B cell (primary cell): ENCODE measurements around the gene PDSS1. TPM values are rescaled to one million over a fixed set of nuclear protein-coding genes. Genes with fewer than 3 reads are reported as not detected.

Experiments
- ATAC-seq: fragments of 200-7000 bp; cut with Tn5 transposase; one replicate; pipeline ENCODE4 v1.10.0; 2021; ENCODE audit warnings: low read depth, mild to moderate bottlenecking, moderate number of reproducible peaks, moderate library complexity
- CTCF ChIA-PET: fragments of 350-600 bp; sonication (Branson Sonifier 250); formaldehyde crosslinking; loops from one replicate; lab custom pipeline; 2021; ENCODE audit warnings: antibody characterized with exemption, inconsistent platforms; lab: Charles Lee
- POLR2A ChIA-PET: fragments of 350-600 bp; sonication (Branson Sonifier 250); formaldehyde crosslinking; loops from one replicate; lab custom pipeline; 2021; ENCODE audit warnings: antibody characterized with exemption; lab: Charles Lee
- DNase-seq: peaks from one replicate; pipeline ENCODE4 v3.0.0; 2013
- H2AFZ ChIP-seq: 2 replicates; pipeline ENCODE4 v1.6.1; 2012; ENCODE audit warnings: mild to moderate bottlenecking, low read depth, low read length; ENCODE audit not compliant: insufficient read depth, poor library complexity, severe bottlenecking
- H3K27ac ChIP-seq, 2 donors: 1 replicate in 1 of 2; 2 replicates in 1 of 2; pipeline ENCODE4 v1.5.1; 2012 to 2013; ENCODE audit warnings: low read length in 2 of 2, mild to moderate bottlenecking in 2 of 2, moderate library complexity in 1 of 2
- H3K27me3 ChIP-seq, 4 experiments: fragments of 200-600 bp in 1 of 4; sonication (generic) in 1 of 4; replicated peaks in 1 of 4; 1 replicate in 2 of 4; 2 replicates in 2 of 4; pipeline versions ENCODE4 v1.6.1 to v1.7.0; 2013 to 2016; ENCODE audit warnings: low read length in 3 of 4, mild to moderate bottlenecking in 2 of 4, mixed read lengths in 1 of 4, moderate library complexity in 1 of 4; ENCODE audit not compliant: insufficient read depth in 4 of 4, control insufficient read depth in 3 of 4; ENCODE audit errors: control extremely low read depth in 1 of 4
- H3K36me3 ChIP-seq, 2 experiments: replicated peaks in 1 of 2; 1 replicate in 1 of 2; 2 replicates in 1 of 2; pipeline versions ENCODE4 v1.6.1 to v1.7.1; 2013; ENCODE audit warnings: low read length in 1 of 2; ENCODE audit not compliant: insufficient read depth in 2 of 2, control insufficient read depth in 1 of 2; ENCODE audit errors: control extremely low read depth in 1 of 2, extremely low read depth in 1 of 2
- H3K4me1 ChIP-seq, 2 donors: fragments of 200-600 bp in 1 of 2; sonication (generic) in 1 of 2; 1 replicate in 1 of 2; 2 replicates in 1 of 2; pipeline versions ENCODE4 v1.5.1 to v1.6.1; 2013 to 2017; ENCODE audit warnings: low read length in 2 of 2; ENCODE audit not compliant: control insufficient read depth in 2 of 2, insufficient read depth in 2 of 2
- H3K4me2 ChIP-seq: replicated peaks from 2 replicates; pipeline ENCODE3; 2012; ENCODE audit warnings: mild to moderate bottlenecking, low read depth, low read length; ENCODE audit not compliant: poor library complexity, severe bottlenecking
- H3K4me3 ChIP-seq, 5 experiments: fragments of 200-600 bp in 1 of 5; sonication (generic) in 1 of 5; 1 replicate in 3 of 5; 2 replicates in 2 of 5; pipeline versions ENCODE4 v1.5.1 to v1.7.0; 2011 to 2016; ENCODE audit warnings: low read length in 4 of 5, mild to moderate bottlenecking in 4 of 5, low read depth in 2 of 5, control low read depth in 1 of 5, moderate library complexity in 1 of 5; ENCODE audit not compliant: insufficient read depth in 1 of 5; ENCODE audit errors: control extremely low read depth in 1 of 5, extremely low read depth in 1 of 5
- H3K79me2 ChIP-seq: fragments of 200-600 bp; sonication (generic); one replicate; pipeline ENCODE4 v1.6.0; 2016; ENCODE audit warnings: low read length; ENCODE audit not compliant: control insufficient read depth, insufficient read depth
- H3K9ac ChIP-seq: fragments of 200-600 bp; sonication (generic); 2 replicates; pipeline ENCODE4 v1.6.1; 2017; ENCODE audit warnings: mild to moderate bottlenecking, low read length, moderate library complexity
- H3K9me3 ChIP-seq, 3 donors: one replicate each; pipeline versions ENCODE4 v1.6.1 to v1.7.1; 2013; ENCODE audit warnings: low read length in 2 of 3; ENCODE audit not compliant: control insufficient read depth in 2 of 3, insufficient read depth in 1 of 3; ENCODE audit errors: control extremely low read depth in 1 of 3
- H4K20me1 ChIP-seq: 2 replicates; pipeline ENCODE4 v1.6.0; 2012; ENCODE audit warnings: mild to moderate bottlenecking, low read length; ENCODE audit not compliant: insufficient read depth, control insufficient read depth, poor library complexity, severe bottlenecking
- H3K27ac Mint-ChIP-seq: one replicate; pipeline ENCODE4 v1.8.0; 2021; ENCODE audit warnings: mixed read lengths
- H3K27me3 Mint-ChIP-seq: one replicate; pipeline ENCODE4 v1.8.0; 2021; ENCODE audit warnings: mixed read lengths
- H3K4me1 Mint-ChIP-seq: one replicate; pipeline ENCODE4 v1.8.0; 2021; ENCODE audit warnings: mixed read lengths
- H3K4me3 Mint-ChIP-seq: one replicate; pipeline ENCODE4 v1.8.0; 2021; ENCODE audit warnings: mixed read lengths
- H3K9me3 Mint-ChIP-seq: one replicate; pipeline ENCODE4 v1.8.0; 2022; ENCODE audit warnings: mixed read lengths; ENCODE audit not compliant: insufficient read depth
- CTCF ChIP-seq: fragments of 200-600 bp; IDR thresholded peaks from one replicate; pipeline ENCODE4 v1.8.0; 2022; ENCODE audit warnings: antibody characterized with exemption, mild to moderate bottlenecking
- EZH2 ChIP-seq: IDR thresholded peaks from 2 replicates; pipeline ENCODE4 v1.6.1; 2012; ENCODE audit warnings: borderline replicate concordance, low read depth, mild to moderate bottlenecking, moderate library complexity, low read length; ENCODE audit not compliant: insufficient read depth, poor library complexity, severe bottlenecking
- WGBS: methylation state at CpG from one replicate; pipeline ENCODE4 v1.1.5; 2013; ENCODE audit warnings: missing lambda C conversion rate; ENCODE audit not compliant: insufficient coverage; 5-methylcytosine and 5-hydroxymethylcytosine counted together
- intact Hi-C: fragments of 100-400 bp; cut with micrococcal nuclease; formaldehyde crosslinking; loops from one replicate; pipeline ENCODE4 v1.10.0; 2022
- polyA plus RNA-seq: library from polyadenylated mRNA; depleted of rRNA; stranded (reverse); fragments of >200 nt; gene quantifications from 2 replicates; pipeline ENCODE4 v1.2.3, GENCODE V29; 2012
- total RNA-seq, 2 donors: library from RNA; stranded (reverse); fragments of 120-200 nt in 1 of 2; gene quantifications; 1 replicate in 1 of 2; 2 replicates in 1 of 2; pipeline versions ENCODE4 v1.2.3 to v1.2.4, GENCODE V29; 2013 to 2022

Gene PDSS1
- total and polyA plus RNA-seq, 2 donors (not counting 1 experiment from before 2014, with no cell fraction given): 3.6 to 4.7 TPM

- Histone ChIP-seq H3K4me2 (peak overlapping the region; percentile 87), H3K9me3 (no peaks in the 10 kb centered on the region), H4K20me1 (no peaks in the 10 kb centered on the region), H3K27ac (no peak overlapping the region), H3K79me2 (peaks cover 34% of the 10 kb centered on the region), H3K4me3 (no peak overlapping the region), H3K4me1 (peaks cover 10 to 13% of the 10 kb centered on the region in 2 donors), H3K36me3 (no peaks in the 10 kb centered on the region), H3K9ac (no peak overlapping the region), H2AFZ (no peak overlapping the region), H3K27me3 (no peaks in the 10 kb centered on the region)
- Mint-ChIP-seq H3K4me1 (peaks cover 18% of the 10 kb centered on the region), H3K27me3 (no peaks in the 10 kb centered on the region), H3K4me3 (peak overlapping the region; percentile 54), H3K9me3 (no peaks in the 10 kb centered on the region), H3K27ac (peak overlapping the region; percentile 7)
- no CpG with 5 or more reads among the region's 2 CpGs for WGBS
- intact Hi-C loops: loop anchor here (5.0 kb wide), 1 partner anchor 543 kb away; the partner anchor contains the start of gene ACBD5
- TF ChIP-seq CTCF: no peak
- TF ChIP-seq EZH2: no peak
- ATAC-seq (no peak), DNase-seq (no peak)
- POLR2A ChIA-PET: interaction anchor here (0.6 kb wide), 1 partner anchor 158 kb away, joined by 6 read pairs; no protein-coding TSS in a partner anchor
- CTCF ChIA-PET: interaction anchor here (1.0 kb wide), 1 partner anchor 19 kb away, joined by 3 read pairs; no protein-coding TSS in a partner anchor
These were observed 1.4 kb downstream of the PDSS1 start for GRCh38 chr10:26698909-26699308.

DNA sequence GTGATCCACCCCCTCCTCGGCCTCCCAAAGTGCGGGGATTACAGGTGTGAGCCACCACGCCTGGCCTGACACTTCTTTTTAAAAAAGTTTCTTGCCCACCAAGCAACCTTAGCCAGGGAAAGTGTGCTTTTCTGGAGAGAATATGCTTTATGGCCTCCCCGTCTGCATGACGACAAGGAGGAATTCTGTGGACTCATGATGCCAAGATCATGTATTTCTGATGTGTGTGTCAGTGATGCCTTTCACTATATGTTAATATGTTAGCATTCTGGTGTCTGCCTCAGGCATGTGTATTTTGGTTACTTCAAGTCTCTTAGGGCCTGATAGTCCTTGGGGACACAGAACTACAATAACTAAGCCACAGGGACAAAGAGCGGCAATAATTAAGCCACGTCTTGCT is 2.1 kb downstream of the PDSS1 start:
- no peak overlapping the region for H3K4me2 ChIP-seq
- H3K4me3 ChIP-seq: no peak overlapping the region
- WGBS: 98% methylated on average over 4 of the region's 7 CpGs
- DNase-seq (no peak), ATAC-seq (no peak)
- Mint-ChIP-seq H3K4me3 (peak overlapping the region; percentile 47), H3K27me3 (no peaks in the 10 kb centered on the region), H3K9me3 (no peaks in the 10 kb centered on the region), H3K4me1 (peaks cover 18% of the 10 kb centered on the region), H3K27ac (no peak overlapping the region)
- H3K9me3 ChIP-seq: no peaks in the 10 kb centered on the region
- intact Hi-C loops: loop anchor here (5.0 kb wide), 1 partner anchor 543 kb away; the partner anchor contains the start of gene ACBD5
- ChIA-PET POLR2A (no interaction called here), CTCF (interaction anchor here (1.0 kb wide), 1 partner anchor 20 kb away, joined by 3 read pairs; no protein-coding TSS in a partner anchor)
- TF ChIP-seq EZH2: no peak
- H3K27me3 ChIP-seq: no peaks in the 10 kb centered on the region
- no peak overlapping the region for H2AFZ ChIP-seq
- peaks cover 10 to 13% of the 10 kb centered on the region in 2 donors for H3K4me1 ChIP-seq
- no peak overlapping the region for H3K9ac ChIP-seq
- peaks cover 34% of the 10 kb centered on the region for H3K79me2 ChIP-seq
- no peaks in the 10 kb centered on the region for H3K36me3 ChIP-seq
- no peak overlapping the region for H3K27ac ChIP-seq
- H4K20me1 ChIP-seq: no peaks in the 10 kb centered on the region
